Activated CD4-positive, alpha-beta T cell treated with anti-CD3 and anti-CD28 coated beads, Interleukin-2, amount 10 ng/mL, durations not matched to agents 24 days and 14 days (primary cell): ENCODE data around the gene YAP1. TPM values are rescaled to one million over a fixed set of nuclear protein-coding genes. Genes with fewer than 3 reads are reported as not detected.

Experiments used
- total RNA-seq: library from RNA; stranded (reverse); gene quantifications from 2 replicates; pipeline ENCODE4 v1.2.3, GENCODE V29; 2022

Gene YAP1
- total RNA-seq, 1 donor from 2014 or later: not detected

Other genes starting within 250 kb of the YAP1 start
- gene CEP126, start 195.4 kb upstream of the YAP1 start, total RNA-seq: 0.72 and 0.90 TPM in 2 replicates
- gene ANGPTL5, start 193.9 kb upstream of the YAP1 start, total RNA-seq: not detected in 2 replicates
- gene CFAP300, start 63.0 kb upstream of the YAP1 start, total RNA-seq: not detected in 2 replicates
- gene BIRC3, start 207.0 kb downstream of the YAP1 start, total RNA-seq: 100 and 102 TPM in 2 replicates
- gene BIRC2, start 236.8 kb downstream of the YAP1 start, total RNA-seq: 27.8 and 30.8 TPM in 2 replicates